Fibroblast of the conjunctiva (primary cell): ENCODE results near the gene TRPM2.

Experiments used
- DNase-seq: peaks from one replicate; pipeline ENCODE4 v3.0.0-alpha.2; 2010; ENCODE audit warnings: low read depth

TRPM2 gene

GRCh38 chr21:44445145-44445812 is 91.9 kb downstream of the TRPM2 start:
- DNase-seq, result no peak

GRCh38 chr21:44448651-44449131 is 95.3 kb downstream of the TRPM2 start:
- DNase-seq, result no peak

DNA sequence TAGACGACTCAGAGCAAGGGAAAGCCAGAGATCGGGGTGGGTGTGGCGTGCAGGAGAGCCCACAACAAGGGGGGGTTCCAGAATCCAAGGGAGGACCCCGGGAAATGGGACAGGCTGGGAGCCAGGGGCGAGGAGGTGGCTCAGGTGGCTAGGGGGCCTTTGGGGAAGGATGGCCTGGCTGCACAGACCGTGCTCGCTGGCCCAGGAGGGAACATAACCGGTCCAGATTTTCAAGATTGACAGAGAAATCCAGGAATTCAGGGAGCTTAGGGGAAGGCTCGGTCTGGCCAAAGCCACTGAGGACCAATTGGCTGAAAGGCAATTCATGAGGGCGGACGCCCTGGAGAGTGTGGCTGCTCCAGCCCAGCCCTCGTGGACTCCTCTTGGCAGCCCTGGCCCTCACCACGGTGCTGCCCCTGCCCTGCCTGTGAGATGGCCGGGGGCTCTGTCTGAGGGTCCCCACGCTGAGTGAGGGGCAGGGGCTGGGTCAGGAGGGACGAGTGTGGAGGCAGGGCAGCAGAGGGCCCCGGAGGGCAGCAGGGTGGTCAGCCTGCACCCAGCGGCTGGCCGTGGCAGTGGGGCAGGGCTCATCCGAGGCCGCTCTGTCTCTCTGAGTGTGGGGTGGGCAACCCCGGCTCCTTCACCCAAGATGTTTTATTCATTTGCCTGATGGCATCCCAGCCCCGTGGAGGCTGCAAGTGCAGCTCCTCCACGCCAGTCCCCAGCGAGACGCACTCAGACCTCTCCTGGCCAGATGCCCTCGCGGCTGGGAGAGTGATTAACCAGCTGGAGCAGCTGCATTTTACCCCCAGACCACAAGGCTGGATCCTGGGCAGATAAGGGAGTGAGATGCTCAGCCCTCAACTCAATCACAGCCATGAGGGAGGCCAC is 96.3 kb downstream of the TRPM2 start:
- no peak for DNase-seq

GRCh38 chr21:44450402-44450801 is 97.0 kb downstream of the TRPM2 start:
- DNase-seq, result no peak

DNA sequence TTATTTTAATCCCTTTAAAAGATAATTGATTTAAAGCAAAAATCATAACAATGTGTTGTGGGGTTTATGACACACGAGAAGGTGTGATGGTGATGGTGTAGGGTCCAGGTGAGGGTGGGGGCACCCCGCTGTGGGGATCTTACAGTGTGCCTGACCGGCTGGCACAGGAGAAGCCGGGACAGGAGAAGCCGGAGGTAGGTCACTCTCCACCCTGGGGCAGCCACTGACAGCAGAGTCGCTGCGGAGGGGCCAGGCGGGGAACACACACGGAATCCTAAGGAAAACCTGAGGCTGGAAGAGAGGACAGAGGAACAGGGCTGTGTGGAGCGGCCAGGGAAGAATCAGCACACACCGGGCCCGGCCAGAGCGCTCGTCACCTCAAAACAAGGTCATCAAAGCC is 97.6 kb downstream of the TRPM2 start:
- no peak for DNase-seq

- DNase-seq, result no peak
Measured at GRCh38 chr21:44453120-44453519, 99.7 kb downstream of the TRPM2 start.

- no peak for DNase-seq
Measured at GRCh38 chr21:44454058-44454457, 100.6 kb downstream of the TRPM2 start.

DNA sequence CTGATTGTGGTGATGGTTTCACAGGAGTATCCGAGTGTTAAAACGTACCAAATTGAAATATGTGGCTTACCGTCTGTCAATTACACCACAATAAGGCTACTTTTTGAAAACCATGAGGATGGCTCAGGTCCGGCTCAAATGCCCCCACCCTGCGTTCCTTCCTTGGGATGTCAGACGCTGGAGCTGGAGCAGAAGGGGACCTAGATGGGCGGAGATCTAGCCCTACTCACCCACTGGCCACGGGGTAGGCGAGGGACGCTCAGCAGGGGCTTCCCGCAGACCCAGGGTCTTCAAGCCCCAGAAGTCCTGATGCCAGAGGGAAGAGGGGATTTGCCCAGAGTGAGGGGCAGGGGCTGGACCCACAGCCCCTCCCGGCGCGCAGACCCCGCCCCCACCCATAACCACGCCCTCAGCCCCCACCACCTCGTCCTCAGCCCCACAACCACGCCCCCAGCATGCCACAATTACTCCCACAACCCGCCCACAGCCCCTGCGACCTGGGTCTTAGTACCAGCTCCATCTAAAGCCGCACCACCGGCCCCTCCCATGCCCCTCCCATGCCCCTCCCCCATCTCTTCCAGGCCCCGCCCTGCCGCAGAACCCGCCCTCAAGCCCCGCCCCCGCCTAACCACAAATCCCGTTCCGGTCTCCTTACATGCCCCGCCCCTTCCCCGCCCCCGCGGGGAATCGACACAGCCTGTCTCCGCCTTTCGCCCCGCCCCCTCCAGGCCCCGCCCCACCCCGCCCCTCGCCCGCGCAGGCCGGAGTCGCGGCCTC is 101.5 kb downstream of the TRPM2 start, which contains the start of gene LRRC3:
Gene LRRC3 (plus strand): TSS at position 764 of the 777 bp plus-strand sequence. CDS start 1,135 bp downstream, outside the sequence.
- peak; percentile 62 for DNase-seq

DNA sequence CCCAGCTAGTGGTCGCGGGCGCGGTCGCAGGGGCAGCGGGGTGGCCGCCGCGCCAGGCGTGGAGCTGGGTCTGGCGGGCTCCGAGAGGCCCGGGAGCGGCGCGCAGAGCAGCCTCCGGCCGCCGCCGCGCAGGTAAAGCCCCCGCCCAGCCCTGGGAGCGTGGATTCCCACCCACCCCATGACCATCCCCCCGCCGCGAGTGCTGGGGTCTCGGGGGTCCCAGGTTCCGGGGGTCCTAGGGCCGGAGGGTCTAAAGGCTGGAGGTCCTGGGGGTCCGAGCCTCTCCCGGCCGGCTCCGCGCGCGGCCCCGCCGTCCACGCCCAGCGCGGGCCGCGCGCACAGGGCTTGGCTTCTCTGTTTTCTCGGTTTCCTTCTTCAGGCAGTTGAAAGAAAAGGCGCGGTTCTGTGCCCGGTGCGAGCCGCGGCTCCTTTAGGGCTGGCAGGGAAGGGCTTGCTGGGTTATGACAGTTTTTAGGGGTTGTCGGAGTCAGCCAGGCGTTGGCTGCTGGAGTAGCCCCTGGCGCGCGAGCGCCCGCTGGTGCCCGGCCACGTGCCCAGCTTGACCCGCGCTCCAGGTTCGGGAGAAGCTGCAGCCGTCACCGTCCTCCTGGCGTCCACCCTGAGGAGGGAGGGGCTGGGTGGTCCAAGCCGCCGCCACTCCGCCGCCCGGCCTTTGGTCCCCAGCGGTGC is 102.2 kb downstream of the TRPM2 start:
- DNase-seq, result no peak

DNA sequence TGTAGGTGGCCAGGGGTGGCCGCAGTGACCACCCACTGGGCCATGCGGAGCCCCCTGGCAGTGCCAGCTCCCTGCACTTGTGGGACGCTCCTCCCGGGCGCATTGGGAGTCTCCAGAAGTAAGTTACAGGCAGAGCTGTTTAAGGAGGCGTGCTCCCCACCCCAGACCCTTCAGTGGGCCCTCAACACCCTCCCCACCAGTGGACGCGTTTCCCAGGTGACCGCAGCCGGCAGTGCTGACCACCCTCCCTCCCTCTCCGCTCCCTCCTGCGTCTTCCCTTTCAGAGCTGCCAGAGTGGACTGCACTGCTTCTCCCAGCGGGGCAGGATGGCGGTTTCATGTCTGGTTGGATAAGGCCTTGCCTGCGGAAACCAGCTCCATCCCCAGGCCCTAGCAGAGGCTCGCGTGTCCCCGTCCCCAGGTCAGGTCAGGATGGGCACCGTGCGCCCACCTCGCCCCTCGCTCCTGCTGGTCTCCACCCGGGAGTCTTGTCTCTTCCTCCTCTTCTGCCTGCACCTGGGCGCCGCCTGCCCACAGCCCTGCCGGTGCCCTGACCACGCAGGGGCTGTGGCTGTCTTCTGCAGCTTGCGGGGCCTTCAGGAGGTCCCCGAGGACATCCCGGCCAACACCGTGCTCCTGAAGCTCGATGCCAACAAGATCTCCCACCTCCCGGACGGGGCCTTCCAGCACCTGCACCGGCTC is 102.9 kb downstream of the TRPM2 start:
- DNase-seq, result no peak

- no peak for DNase-seq
Measured at GRCh38 chr21:44456915-44457736, 103.7 kb downstream of the TRPM2 start.

DNA sequence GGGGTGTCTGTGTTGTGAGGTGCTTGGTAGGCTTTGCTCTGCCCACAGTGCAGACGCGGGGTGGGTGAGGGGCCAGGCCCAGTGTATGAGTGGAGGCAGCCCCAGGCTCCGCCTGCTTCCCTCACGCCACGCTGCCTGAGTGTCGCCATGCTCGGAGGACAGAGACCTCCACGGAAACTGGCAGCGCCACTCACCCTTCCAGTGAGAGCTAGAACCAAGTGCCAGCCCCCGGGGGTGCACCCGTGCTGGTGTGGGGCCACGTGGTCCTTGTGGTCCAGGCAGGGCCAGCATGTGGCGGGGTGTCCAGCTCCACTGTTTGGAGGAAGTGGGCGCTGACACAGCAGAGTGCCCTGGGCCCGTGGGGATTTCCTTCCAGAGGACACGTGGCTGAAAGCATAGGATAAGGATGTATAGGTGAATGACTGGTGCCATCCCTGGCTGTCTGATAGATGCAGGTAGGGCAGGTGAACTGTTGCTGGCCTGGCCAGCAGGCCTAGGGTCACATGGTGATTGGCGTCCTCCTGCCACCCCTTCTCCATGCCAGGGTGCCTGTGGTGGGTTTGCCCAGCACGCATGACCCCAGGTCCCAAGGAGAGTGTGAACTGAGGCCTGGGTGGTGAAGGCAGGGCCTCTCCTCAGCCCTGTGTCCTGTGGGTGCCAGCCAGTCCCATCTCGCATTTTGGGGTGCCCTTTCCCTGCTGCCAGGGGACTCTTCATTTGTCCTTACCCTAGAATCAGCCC is 105.7 kb downstream of the TRPM2 start:
- DNase-seq, result no peak

DNA sequence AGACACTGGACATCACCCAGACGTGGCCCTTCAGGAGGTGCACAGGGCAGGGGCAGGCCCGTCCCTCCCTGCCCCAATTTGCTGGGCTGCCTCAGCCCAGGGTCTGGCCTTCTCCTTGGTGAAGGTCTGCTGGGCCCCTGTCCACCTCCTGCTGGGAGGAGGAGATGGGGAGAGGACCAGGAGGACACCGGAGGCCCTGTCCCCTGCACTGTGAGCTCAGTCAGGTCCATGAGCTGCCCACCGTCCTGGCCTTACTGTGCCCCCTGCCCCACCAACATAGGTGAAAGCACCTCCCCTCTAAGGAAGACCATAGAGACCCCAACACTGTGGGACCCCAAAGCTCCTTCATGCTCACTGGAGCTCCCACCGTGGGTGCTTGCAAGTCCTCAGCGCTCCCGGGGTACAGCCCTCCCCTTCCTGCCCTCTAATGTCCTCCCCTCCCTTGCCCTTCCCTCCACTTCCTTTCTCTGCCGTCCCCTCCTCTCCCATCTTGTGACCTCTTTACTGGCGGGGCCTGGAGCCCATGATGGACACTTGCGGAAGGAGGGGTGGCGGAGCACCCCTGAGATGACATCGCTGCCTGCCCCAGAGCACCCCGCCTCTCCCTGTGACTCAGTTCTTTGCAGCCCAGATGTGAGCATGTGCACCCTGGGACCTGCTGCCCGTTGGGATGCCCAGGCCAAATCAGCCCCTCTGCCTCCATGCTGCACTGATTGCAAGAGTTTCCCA is 106.5 kb downstream of the TRPM2 start:
- no peak for DNase-seq

DNA sequence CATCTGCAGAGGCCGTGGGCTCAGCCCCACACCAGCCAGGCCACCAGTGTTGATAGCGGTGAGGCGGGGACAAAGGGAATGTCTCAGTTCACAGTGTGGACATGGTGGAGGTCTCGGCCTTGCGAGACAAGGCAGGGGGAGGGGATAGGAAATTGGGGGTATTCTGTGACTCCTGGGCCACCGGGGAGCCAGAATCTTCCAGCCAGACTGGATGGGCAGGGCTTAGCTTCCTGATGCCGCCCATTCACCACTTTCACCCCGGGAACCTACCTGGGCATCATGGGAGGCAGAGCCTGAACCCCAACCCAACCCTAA is 107.0 kb downstream of the TRPM2 start:
- no peak for DNase-seq

DNA sequence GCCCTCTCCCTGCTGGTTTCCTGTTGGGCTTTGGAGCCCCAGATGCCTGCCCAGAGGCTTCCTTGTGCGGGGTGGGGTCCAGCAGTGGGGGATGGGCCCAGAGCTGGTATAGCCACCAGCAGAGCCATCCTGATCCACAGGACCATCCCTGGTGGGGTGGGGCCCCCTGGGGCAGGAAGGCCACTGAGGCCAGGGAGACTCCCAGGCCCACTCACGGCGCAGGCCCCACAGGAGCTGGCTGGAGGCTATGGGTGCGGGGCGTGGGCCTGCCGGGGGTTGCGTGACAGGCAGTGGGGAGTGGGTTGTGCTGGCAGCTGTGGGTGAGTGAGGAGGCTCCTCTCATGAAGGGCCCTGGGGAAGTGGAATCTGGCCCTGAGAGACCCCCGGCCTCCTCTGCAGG is 107.6 kb downstream of the TRPM2 start:
- no peak for DNase-seq

GRCh38 chr21:44461464-44462001 is 108.1 kb downstream of the TRPM2 start:
- DNase-seq, result no peak

- no peak for DNase-seq
Measured at GRCh38 chr21:44462086-44462833, 108.8 kb downstream of the TRPM2 start.

- no peak for DNase-seq
Measured at GRCh38 chr21:44462834-44463200, 109.4 kb downstream of the TRPM2 start.
